HEK293T (cell line): ENCODE measurements around the gene KIF16B.

Source experiments
- ELF4 ChIP-seq: fragments of 450-650 bp; IDR thresholded peaks from 2 replicates; pipeline ENCODE4 v1.6.1; 2017; ENCODE audit warnings: antibody characterized with exemption
- FOXA1 ChIP-seq: fragments of 450-650 bp; IDR thresholded peaks from 2 replicates; pipeline ENCODE4 v1.6.1; 2016; ENCODE audit warnings: mild to moderate bottlenecking
- FOXM1 ChIP-seq: fragments of 450-650 bp; IDR thresholded peaks from 2 replicates; pipeline ENCODE4 v1.6.1; 2017; ENCODE audit warnings: mild to moderate bottlenecking, borderline replicate concordance
- HDGF ChIP-seq: fragments of 450-650 bp; IDR thresholded peaks from 2 replicates; pipeline ENCODE4 v1.6.1; 2017; ENCODE audit warnings: antibody characterized with exemption, borderline replicate concordance
- SUZ12 ChIP-seq: fragments of 450-650 bp; IDR thresholded peaks from 2 replicates; pipeline ENCODE4 v1.6.1; 2016; ENCODE audit warnings: mild to moderate bottlenecking
- TARDBP ChIP-seq: fragments of 450-650 bp; IDR thresholded peaks from 2 replicates; pipeline ENCODE4 v1.6.1; 2016

DNA sequence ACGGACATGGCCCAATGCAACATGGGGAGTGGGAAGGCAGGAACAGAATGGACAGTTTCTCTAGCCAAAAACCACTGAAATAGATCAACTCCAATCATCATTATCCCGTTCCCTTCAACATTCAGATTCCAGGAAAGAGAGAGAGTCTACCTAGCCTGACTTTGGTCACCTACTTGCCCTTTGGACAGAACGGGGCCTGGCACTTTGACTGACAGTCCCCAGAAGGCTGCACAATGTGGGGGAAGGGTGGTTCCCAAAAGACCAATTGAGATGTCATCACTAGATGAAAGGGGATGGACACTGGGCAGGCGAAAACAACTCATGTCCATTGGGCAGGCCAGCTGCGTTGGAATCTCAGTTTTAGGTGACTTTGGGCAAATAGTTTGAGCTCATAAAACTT is 15.0 kb upstream of the KIF16B start:
- TF ChIP-seq ELF4 (no peak), HDGF (no peak), SUZ12 (no peak), FOXM1 (no peak), FOXA1 (no peak), TARDBP (no peak)
